Ovary (tissue), 3 donors: ENCODE measurements around the gene TMEM54.

ENCODE experiments used
- EP300 ChIP-seq: sonication (generic); formaldehyde crosslinking; IDR thresholded peaks from one replicate; pipeline ENCODE4 v1.6.1; 2017; ENCODE audit warnings: antibody characterized with exemption
- POLR2A ChIP-seq: fragments of 450-650 bp; IDR thresholded peaks from one replicate; pipeline ENCODE4 v1.6.1; 2017; ENCODE audit warnings: antibody characterized with exemption, mild to moderate bottlenecking, moderate library complexity
- TF ChIP-seq, protein P1 (sequence below), 3 donors: fragments of 450-650 bp in 2 of 3; fragments of 200-600 bp in 1 of 3; IDR thresholded peaks; one replicate each; pipeline versions ENCODE4 v1.5.1 to v1.8.0; 2016 to 2022; ENCODE audit warnings: antibody characterized with exemption in 3 of 3, mild to moderate bottlenecking in 1 of 3
- donor health status: DM: no; HTN: no; CAD: no.

DNA sequence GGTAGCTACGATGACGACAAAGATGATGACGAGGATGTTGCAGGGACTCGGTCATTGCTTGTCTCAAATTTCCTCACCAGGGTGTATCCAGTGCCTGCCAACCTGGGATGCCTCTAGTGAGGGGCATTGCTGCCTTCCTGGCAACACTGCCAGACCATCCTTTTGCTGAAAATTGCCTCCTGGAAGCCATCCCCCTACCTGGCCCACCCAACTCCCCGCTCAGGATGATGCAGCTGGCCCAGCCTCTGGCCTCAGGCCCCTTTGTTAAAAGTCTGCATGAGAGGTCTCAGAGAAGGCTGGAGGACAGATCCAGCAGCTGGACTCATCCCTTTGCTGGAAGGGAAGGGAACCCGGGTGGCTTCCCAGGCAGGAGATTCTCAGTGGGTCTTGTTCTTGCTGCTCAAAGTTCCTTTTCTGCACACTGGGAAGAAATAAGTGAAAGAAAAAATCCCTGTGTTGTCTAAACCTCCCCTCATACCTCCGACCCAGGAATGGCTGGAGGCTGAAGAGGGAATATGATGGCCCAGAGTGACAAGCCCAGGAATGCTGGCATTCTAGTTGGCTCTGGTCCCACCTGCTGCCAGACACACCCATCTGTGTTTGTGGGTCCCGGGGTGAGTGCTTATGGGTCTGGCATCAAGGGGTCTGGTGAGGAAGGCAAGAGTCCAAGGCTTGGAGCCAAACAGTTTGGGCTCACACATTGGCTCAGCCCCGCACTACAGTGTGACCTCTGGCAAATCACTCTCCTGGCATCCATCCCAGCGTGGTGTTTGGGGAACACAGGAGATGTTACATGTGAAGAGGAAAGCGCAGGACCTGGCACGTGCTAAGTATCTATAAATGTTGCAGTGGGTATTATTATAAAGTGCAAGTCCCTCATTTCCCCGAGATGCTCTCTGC lies 23.7 kb downstream of the TMEM54 start:
- TF ChIP-seq, protein P1, sequence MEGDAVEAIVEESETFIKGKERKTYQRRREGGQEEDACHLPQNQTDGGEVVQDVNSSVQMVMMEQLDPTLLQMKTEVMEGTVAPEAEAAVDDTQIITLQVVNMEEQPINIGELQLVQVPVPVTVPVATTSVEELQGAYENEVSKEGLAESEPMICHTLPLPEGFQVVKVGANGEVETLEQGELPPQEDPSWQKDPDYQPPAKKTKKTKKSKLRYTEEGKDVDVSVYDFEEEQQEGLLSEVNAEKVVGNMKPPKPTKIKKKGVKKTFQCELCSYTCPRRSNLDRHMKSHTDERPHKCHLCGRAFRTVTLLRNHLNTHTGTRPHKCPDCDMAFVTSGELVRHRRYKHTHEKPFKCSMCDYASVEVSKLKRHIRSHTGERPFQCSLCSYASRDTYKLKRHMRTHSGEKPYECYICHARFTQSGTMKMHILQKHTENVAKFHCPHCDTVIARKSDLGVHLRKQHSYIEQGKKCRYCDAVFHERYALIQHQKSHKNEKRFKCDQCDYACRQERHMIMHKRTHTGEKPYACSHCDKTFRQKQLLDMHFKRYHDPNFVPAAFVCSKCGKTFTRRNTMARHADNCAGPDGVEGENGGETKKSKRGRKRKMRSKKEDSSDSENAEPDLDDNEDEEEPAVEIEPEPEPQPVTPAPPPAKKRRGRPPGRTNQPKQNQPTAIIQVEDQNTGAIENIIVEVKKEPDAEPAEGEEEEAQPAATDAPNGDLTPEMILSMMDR (IDR thresholded peaks at IDR 0.05), result no peak
- TF ChIP-seq POLR2A (no peak), EP300 (no peak)
